Endodermal cell (in vitro differentiated cells): ENCODE data around the gene CFAP221. TPM values are rescaled to one million over a fixed set of nuclear protein-coding genes. Genes with fewer than 3 reads are reported as not detected.

Experiments
- DNase-seq: peaks from one replicate; pipeline ENCODE4 v3.0.0-alpha.2; 2017
- H3K27ac ChIP-seq: 2 replicates; pipeline ENCODE4 v1.5.1; 2013; ENCODE audit warnings: mild to moderate bottlenecking, low read depth, low read length, moderate library complexity
- H3K27me3 ChIP-seq: 2 replicates; pipeline ENCODE4 v1.6.1; 2013; ENCODE audit warnings: mild to moderate bottlenecking, low read length, moderate library complexity; ENCODE audit not compliant: insufficient read depth, control insufficient read depth, poor library complexity, severe bottlenecking
- H3K36me3 ChIP-seq: 2 replicates; pipeline ENCODE4 v1.7.0; 2013; ENCODE audit warnings: mild to moderate bottlenecking, low read length, moderate library complexity; ENCODE audit not compliant: control insufficient read depth, insufficient read depth
- H3K4me1 ChIP-seq: one replicate; pipeline ENCODE4 v1.7.0; 2013; ENCODE audit warnings: low read length; ENCODE audit not compliant: control insufficient read depth, insufficient read depth
- H3K4me3 ChIP-seq: 2 replicates; pipeline ENCODE4 v1.5.1; 2013; ENCODE audit warnings: mild to moderate bottlenecking, low read length, moderate library complexity
- H3K9ac ChIP-seq: 2 replicates; pipeline ENCODE4 v1.6.1; 2013; ENCODE audit warnings: mild to moderate bottlenecking, low read length, moderate library complexity; ENCODE audit not compliant: poor library complexity, severe bottlenecking; ENCODE audit errors: extremely low read depth
- H3K9me3 ChIP-seq: 2 replicates; pipeline ENCODE4 v1.6.1; 2013; ENCODE audit warnings: mild to moderate bottlenecking, low read length, moderate library complexity; ENCODE audit not compliant: control insufficient read depth
- H3K27ac Mint-ChIP-seq: 2 replicates; pipeline ENCODE4 v1.8.0; 2020; ENCODE audit warnings: mixed read lengths
- H3K27me3 Mint-ChIP-seq: 2 replicates; pipeline ENCODE4 v1.8.0; 2021; ENCODE audit warnings: mild to moderate bottlenecking, mixed read lengths; ENCODE audit not compliant: insufficient read depth
- H3K36me3 Mint-ChIP-seq: 2 replicates; pipeline ENCODE4 v1.8.0; 2020; ENCODE audit warnings: low read depth, mixed read lengths
- H3K4me1 Mint-ChIP-seq: 2 replicates; pipeline ENCODE4 v1.8.0; 2020; ENCODE audit warnings: mixed read lengths
- H3K4me3 Mint-ChIP-seq: 2 replicates; pipeline ENCODE4 v1.8.0; 2020; ENCODE audit warnings: mild to moderate bottlenecking, moderate library complexity, mixed read lengths
- H3K9me3 Mint-ChIP-seq: 2 replicates; pipeline ENCODE4 v1.8.0; 2020; ENCODE audit warnings: mild to moderate bottlenecking, mixed read lengths
- CTCF ChIP-seq: fragments of 200-600 bp; sonication (generic); conservative IDR thresholded peaks from 2 replicates; pipeline ENCODE4 v1.5.0; 2021; ENCODE audit warnings: antibody characterized with exemption, mild to moderate bottlenecking
- WGBS, 2 experiments: methylation state at CpG; one replicate each; pipeline versions ENCODE4 v1.1.5 to v1.1.7; 2013; ENCODE audit warnings: missing lambda C conversion rate in 2 of 2, mixed read lengths in 1 of 2; ENCODE audit not compliant: insufficient coverage in 1 of 2, insufficient read length in 1 of 2; 5-methylcytosine and 5-hydroxymethylcytosine counted together
- total RNA-seq, 2 donors: library from RNA; stranded (reverse); fragmentation: NEBNext Ultra II Directional in 1 of 2; extraction: Animal tissue kit (Norgen Biotek cat#: 25700) in 1 of 2; gene quantifications; 2 replicates in 1 of 2; 3 replicates in 1 of 2; pipeline ENCODE4 v1.2.1, GENCODE V29; 2021

CFAP221 gene
- total RNA-seq, 2 donors from 2014 or later = 10.0 to 18.0 TPM

GRCh38 chr2:119531292-119531691 is 13.0 kb upstream of the CFAP221 start:
- peak; percentile 46 for DNase-seq
- H3K36me3 Mint-ChIP-seq = no peaks in the 10 kb centered on the region

GRCh38 chr2:119533560-119533959 is 10.7 kb upstream of the CFAP221 start:
- Mint-ChIP-seq H3K9me3 (peaks cover 31% of the 10 kb centered on the region), H3K27me3 (peaks cover 2% of the 10 kb centered on the region)
- no CpG with 5 or more reads among the region's 1 CpG for WGBS, 2 experiments

More at GRCh38 chr2:119531292-119531691, 13.0 kb upstream of the CFAP221 start:
- WGBS, 2 experiments = 60% methylated on average over 3 of the region's 3 CpGs; no CpG with 5 or more reads in 1 of the 2 experiments
- peaks cover 31% of the 10 kb centered on the region for H3K9me3 Mint-ChIP-seq
- peaks cover 4% of the 10 kb centered on the region for H3K27me3 Mint-ChIP-seq
- H3K4me3 Mint-ChIP-seq = no peak overlapping the region
- Histone ChIP-seq H3K27ac (no peak overlapping the region), H3K9ac (no peak overlapping the region), H3K4me3 (no peak overlapping the region), H3K36me3 (no peaks in the 10 kb centered on the region), H3K4me1 (peaks cover 10% of the 10 kb centered on the region), H3K27me3 (no peaks in the 10 kb centered on the region), H3K9me3 (peaks cover 32% of the 10 kb centered on the region)
- H3K27ac Mint-ChIP-seq = no peak overlapping the region
- peaks cover 20% of the 10 kb centered on the region for H3K4me1 Mint-ChIP-seq
- TF ChIP-seq CTCF = peak; percentile 76

DNA sequence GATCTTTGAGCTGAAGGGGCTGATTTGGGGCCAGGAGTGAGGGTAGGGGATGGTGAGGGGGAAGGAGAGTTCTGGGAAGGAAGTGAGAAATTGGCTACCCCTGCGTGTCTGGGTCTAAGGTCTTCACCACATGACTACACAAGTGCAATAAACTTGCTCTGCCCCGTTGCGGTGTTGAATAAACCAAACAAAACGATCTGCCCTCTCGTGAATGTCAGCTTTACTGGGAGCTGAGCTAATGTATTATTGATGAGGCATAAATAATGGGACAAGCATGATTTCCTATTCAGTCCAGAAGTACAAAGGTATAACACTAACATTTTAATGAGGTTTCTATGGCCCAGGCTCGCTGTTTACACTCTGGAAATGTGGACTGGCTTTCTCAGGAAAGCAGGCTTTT is 8.0 kb upstream of the CFAP221 start:
- H3K27ac Mint-ChIP-seq = no peak overlapping the region
- no peaks in the 10 kb centered on the region for H3K27me3 Mint-ChIP-seq
- peaks cover 10% of the 10 kb centered on the region for H3K4me1 Mint-ChIP-seq
- H3K4me3 ChIP-seq = no peak overlapping the region
- H3K9me3 ChIP-seq = peaks cover 57% of the 10 kb centered on the region
- 63 to 93% methylated on average over 4 to 6 of the region's 6 CpGs for WGBS, 2 experiments
- no peak for DNase-seq
- peaks cover 4% of the 10 kb centered on the region for H3K4me1 ChIP-seq
- no peak overlapping the region for H3K9ac ChIP-seq
- H3K36me3 ChIP-seq = no peaks in the 10 kb centered on the region
- TF ChIP-seq CTCF = no peak
- H3K36me3 Mint-ChIP-seq = no peaks in the 10 kb centered on the region
- H3K27ac ChIP-seq = peak overlapping the region; percentile 13
- H3K4me3 Mint-ChIP-seq = no peak overlapping the region
- peaks cover 45% of the 10 kb centered on the region for H3K9me3 Mint-ChIP-seq
- H3K27me3 ChIP-seq = no peaks in the 10 kb centered on the region

More at GRCh38 chr2:119533560-119533959, 10.7 kb upstream of the CFAP221 start:
- Mint-ChIP-seq H3K4me3 (no peak overlapping the region), H3K4me1 (peaks cover 12% of the 10 kb centered on the region), H3K36me3 (no peaks in the 10 kb centered on the region), H3K27ac (no peak overlapping the region)
- TF ChIP-seq CTCF = no peak
- peaks cover 34% of the 10 kb centered on the region for H3K9me3 ChIP-seq
- no peak overlapping the region for H3K27ac ChIP-seq
- no peak overlapping the region for H3K9ac ChIP-seq
- peak overlapping the region; percentile 32 for H3K4me3 ChIP-seq
- no peak for DNase-seq
- peaks cover 4% of the 10 kb centered on the region for H3K4me1 ChIP-seq
- H3K27me3 ChIP-seq = no peaks in the 10 kb centered on the region
- no peaks in the 10 kb centered on the region for H3K36me3 ChIP-seq
